ENCODE measurements around the gene CDK5RAP2. TPM values are rescaled to one million over a fixed set of nuclear protein-coding genes. Genes with fewer than 3 reads are reported as not detected.

Gene CDK5RAP2
- total RNA-seq, 4 donors from 2014 or later: 57.4 to 86.3 (median 70.3) TPM

- in situ Hi-C loops (cut with MboI; ENCODE audit: low sequenced_read_pairs in 4 of 4) (loop anchor here in 2 of 4 donors (25.0 kb wide), 1 partner anchor 807 kb away; no protein-coding TSS in a partner anchor), intact Hi-C loops (cut with DNase I; ENCODE audit: low total_unique reads) (no loop called here)
- H3K27me3 ChIP-seq: no peaks in the 10 kb centered on the region
- no peaks in the 10 kb centered on the region for H3K4me1 ChIP-seq
- no peak overlapping the region for H3K4me3 ChIP-seq
- DNase-seq (no peak), ATAC-seq (no peak)
- H3K36me3 ChIP-seq: no peaks in the 10 kb centered on the region
- no peaks in the 10 kb centered on the region for H3K9me3 ChIP-seq
- no peak for TF ChIP-seq POLR2A (IDR thresholded peaks at IDR 0.05)
- TF ChIP-seq, protein P1, sequence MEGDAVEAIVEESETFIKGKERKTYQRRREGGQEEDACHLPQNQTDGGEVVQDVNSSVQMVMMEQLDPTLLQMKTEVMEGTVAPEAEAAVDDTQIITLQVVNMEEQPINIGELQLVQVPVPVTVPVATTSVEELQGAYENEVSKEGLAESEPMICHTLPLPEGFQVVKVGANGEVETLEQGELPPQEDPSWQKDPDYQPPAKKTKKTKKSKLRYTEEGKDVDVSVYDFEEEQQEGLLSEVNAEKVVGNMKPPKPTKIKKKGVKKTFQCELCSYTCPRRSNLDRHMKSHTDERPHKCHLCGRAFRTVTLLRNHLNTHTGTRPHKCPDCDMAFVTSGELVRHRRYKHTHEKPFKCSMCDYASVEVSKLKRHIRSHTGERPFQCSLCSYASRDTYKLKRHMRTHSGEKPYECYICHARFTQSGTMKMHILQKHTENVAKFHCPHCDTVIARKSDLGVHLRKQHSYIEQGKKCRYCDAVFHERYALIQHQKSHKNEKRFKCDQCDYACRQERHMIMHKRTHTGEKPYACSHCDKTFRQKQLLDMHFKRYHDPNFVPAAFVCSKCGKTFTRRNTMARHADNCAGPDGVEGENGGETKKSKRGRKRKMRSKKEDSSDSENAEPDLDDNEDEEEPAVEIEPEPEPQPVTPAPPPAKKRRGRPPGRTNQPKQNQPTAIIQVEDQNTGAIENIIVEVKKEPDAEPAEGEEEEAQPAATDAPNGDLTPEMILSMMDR (IDR thresholded peaks at IDR 0.05 in 4 of 5, conservative IDR thresholded peaks at IDR 0.05 in 1 of 5): no peak
- H3K27ac ChIP-seq: no peak overlapping the region
These were observed 210.3 kb downstream of the CDK5RAP2 start for GRCh38 chr9:120369608-120370220.

- DNase-seq (no peak), ATAC-seq (no peak)
- H3K27me3 ChIP-seq: no peaks in the 10 kb centered on the region
- no peaks in the 10 kb centered on the region for H3K36me3 ChIP-seq
- TF ChIP-seq POLR2A (IDR thresholded peaks at IDR 0.05): no peak
- TF ChIP-seq, protein P1 (IDR thresholded peaks at IDR 0.05 in 4 of 5, conservative IDR thresholded peaks at IDR 0.05 in 1 of 5): no peak
- intact Hi-C loops (cut with DNase I; ENCODE audit: low total_unique reads): no loop called here
- in situ Hi-C loops (cut with MboI; ENCODE audit: low sequenced_read_pairs in 4 of 4): loop anchor here in 2 of 4 donors (25.0 kb wide), 1 partner anchor 806 kb away; no protein-coding TSS in a partner anchor
- H3K27ac ChIP-seq: no peak overlapping the region
- no peaks in the 10 kb centered on the region for H3K4me1 ChIP-seq
- no peaks in the 10 kb centered on the region for H3K9me3 ChIP-seq
- no peak overlapping the region for H3K4me3 ChIP-seq
These were observed 211.2 kb downstream of the CDK5RAP2 start for GRCh38 chr9:120368799-120369198.

DNA sequence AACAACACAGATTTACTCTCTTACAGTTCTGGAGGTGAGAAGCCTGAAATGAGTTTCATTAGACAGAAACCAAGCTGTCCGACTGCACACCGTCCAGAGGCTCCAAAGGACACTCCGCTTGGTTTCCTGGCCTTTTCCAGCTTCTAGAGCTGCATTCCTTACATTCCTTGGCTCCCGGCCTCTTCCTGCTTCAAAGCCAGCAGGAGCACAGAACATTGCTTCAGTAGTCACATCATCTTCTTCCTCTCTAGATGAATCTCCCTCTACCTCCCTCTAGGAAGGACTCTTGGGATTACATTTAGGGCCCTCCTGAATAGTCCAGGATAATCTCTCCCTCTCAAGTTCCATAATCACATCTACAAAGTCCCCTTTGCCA is 213.3 kb downstream of the CDK5RAP2 start:
- no peak overlapping the region for H3K4me3 ChIP-seq
- DNase-seq: no peak
- H3K4me1 ChIP-seq: no peaks in the 10 kb centered on the region
- no peak overlapping the region for H3K27ac ChIP-seq
- in situ Hi-C loops (cut with MboI; ENCODE audit: low sequenced_read_pairs in 4 of 4) (loop anchor here in 2 of 4 donors (25.0 kb wide), 1 partner anchor 804 kb away; no protein-coding TSS in a partner anchor), intact Hi-C loops (cut with DNase I; ENCODE audit: low total_unique reads) (no loop called here)
- H3K9me3 ChIP-seq: no peaks in the 10 kb centered on the region
- H3K36me3 ChIP-seq: no peaks in the 10 kb centered on the region
- H3K27me3 ChIP-seq: no peaks in the 10 kb centered on the region
- TF ChIP-seq, protein P1 (IDR thresholded peaks at IDR 0.05 in 4 of 5, conservative IDR thresholded peaks at IDR 0.05 in 1 of 5): no peak
- no peak for TF ChIP-seq POLR2A (IDR thresholded peaks at IDR 0.05)
- ATAC-seq: no peak

DNA sequence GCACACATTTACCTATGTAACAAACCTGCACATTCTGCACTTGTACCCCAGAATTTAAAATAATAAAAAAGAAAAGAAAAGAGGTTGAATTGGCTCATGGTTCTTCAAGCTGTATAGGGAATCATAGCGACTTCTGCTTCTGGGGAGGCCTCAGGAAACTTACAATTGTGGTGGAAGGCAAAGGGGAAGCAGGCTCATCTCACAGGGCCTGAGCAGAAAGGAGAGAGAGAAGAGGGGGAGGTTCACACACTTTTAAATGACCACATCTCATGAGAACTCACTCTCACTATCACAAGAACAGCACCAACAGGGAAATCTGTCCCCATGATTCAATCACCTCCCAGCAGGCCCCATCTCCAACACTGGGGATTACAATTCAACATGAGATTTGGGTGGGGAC is 214.6 kb downstream of the CDK5RAP2 start:
- intact Hi-C loops (cut with DNase I; ENCODE audit: low total_unique reads): no loop called here
- Histone ChIP-seq H3K9me3 (no peaks in the 10 kb centered on the region), H3K27me3 (no peaks in the 10 kb centered on the region), H3K27ac (no peak overlapping the region), H3K36me3 (no peaks in the 10 kb centered on the region), H3K4me3 (no peak overlapping the region), H3K4me1 (no peaks in the 10 kb centered on the region)
- TF ChIP-seq, protein P1 (IDR thresholded peaks at IDR 0.05 in 4 of 5, conservative IDR thresholded peaks at IDR 0.05 in 1 of 5): no peak
- TF ChIP-seq POLR2A (IDR thresholded peaks at IDR 0.05): no peak
- DNase-seq (no peak), ATAC-seq (no peak)
- in situ Hi-C loops (cut with MboI; ENCODE audit: low sequenced_read_pairs in 4 of 4): loop anchor here in 2 of 4 donors (25.0 kb wide), 1 partner anchor 803 kb away; no protein-coding TSS in a partner anchor
